HepG2 (cell line): Measurements from ENCODE around the gene TGM5. TPM values are rescaled to one million over a fixed set of nuclear protein-coding genes. Genes with fewer than 3 reads are reported as not detected.

Experiments used
- ATAC-seq: fragments of 200-7000 bp; cut with Tn5 transposase; 3 replicates; pipeline ENCODE4 v1.9.1; 2020; ENCODE audit warnings: mild to moderate bottlenecking, moderate library complexity
- BruUV-seq: library from RNA; stranded (reverse); fragments of 400-500 nt; replicated peaks from 2 replicates; lab custom pipeline; 2021; lab: Mats Ljungman, UMichigan
- CTCF ChIA-PET: fragments of 300-600 bp; formaldehyde crosslinking; extraction: SDS; loops from one replicate; lab custom pipeline; 2021; ENCODE audit warnings: low total read pairs, inconsistent platforms, low intra/inter-chr PET ratio; lab: Yijun Ruan, JAX
- POLR2A ChIA-PET: fragments of 350-600 bp; sonication (Branson Sonifier 250); formaldehyde crosslinking; loops from one replicate; lab custom pipeline; 2020; ENCODE audit warnings: antibody characterized with exemption, inconsistent platforms; lab: Yijun Ruan, JAX
- DNase-seq: peaks from one replicate; pipeline ENCODE4 v3.0.0-alpha.2; 2015; ENCODE audit warnings: low spot score
- FAIRE-seq: peaks from 3 replicates; lab custom pipeline; 2011; peaks lifted over from hg19 to GRCh38; lab: Jason Lieb, UNC
- H2AFZ ChIP-seq: one replicate; pipeline ENCODE4 v1.6.1; 2011; ENCODE audit warnings: low read length, inconsistent platforms
- H3K27ac ChIP-seq: fragments of 300-600 bp; 3 replicates; pipeline ENCODE4 v1.8.0; 2011; ENCODE audit warnings: mixed run types, mild to moderate bottlenecking, mixed read lengths, low read length, inconsistent platforms; ENCODE audit not compliant: insufficient read depth; ENCODE audit errors: extremely low read length
- H3K27me3 ChIP-seq, 2 experiments: fragments of 200-600 bp in 1 of 2; 2 replicates in 1 of 2; 3 replicates in 1 of 2; pipeline versions ENCODE4 v1.6.0 to v1.8.0; 2011; ENCODE audit warnings: low read length in 2 of 2, mild to moderate bottlenecking in 2 of 2, moderate library complexity in 2 of 2, inconsistent platforms in 1 of 2; ENCODE audit not compliant: insufficient read depth in 2 of 2, control insufficient read depth in 1 of 2
- H3K36me3 ChIP-seq, 2 experiments: fragments of 200-600 bp in 1 of 2; replicated peaks in 1 of 2; 2 replicates in 1 of 2; 3 replicates in 1 of 2; pipeline versions ENCODE4 v1.5.1 to v1.8.0; 2011; ENCODE audit warnings: low read length in 2 of 2, inconsistent platforms in 1 of 2; ENCODE audit not compliant: insufficient read depth in 2 of 2, control insufficient read depth in 1 of 2
- H3K4me1 ChIP-seq: 2 replicates; pipeline ENCODE4 v1.5.1; 2012; ENCODE audit warnings: low read length, inconsistent platforms; ENCODE audit not compliant: insufficient read depth
- H3K4me2 ChIP-seq: 2 replicates; pipeline ENCODE4 v1.6.0; 2011; ENCODE audit warnings: low read depth, low read length, inconsistent platforms
- H3K4me3 ChIP-seq, 3 experiments: fragments of 200-600 bp in 1 of 3; sonication (generic), shearing (Covaris generic) in 1 of 3; replicated peaks in 1 of 3; 2 replicates each; pipeline ENCODE4 v1.5.1; 2011 to 2016; ENCODE audit warnings: low read length in 3 of 3, inconsistent platforms in 2 of 3, low read depth in 2 of 3, mild to moderate bottlenecking in 2 of 3, control low read depth in 1 of 3, mixed read lengths in 1 of 3; ENCODE audit not compliant: insufficient read depth in 1 of 3
- H3K79me2 ChIP-seq: one replicate; pipeline ENCODE4 v1.6.1; 2011; ENCODE audit warnings: low read length, inconsistent platforms; ENCODE audit not compliant: insufficient read depth
- H3K9ac ChIP-seq: 2 replicates; pipeline ENCODE4 v1.6.0; 2011; ENCODE audit warnings: mild to moderate bottlenecking, low read depth, low read length, inconsistent platforms; ENCODE audit not compliant: insufficient read depth
- H3K9me3 ChIP-seq: 2 replicates; pipeline ENCODE4 v1.5.1; 2012; ENCODE audit warnings: mild to moderate bottlenecking, low read length
- H4K20me1 ChIP-seq: 2 replicates; pipeline ENCODE4 v1.6.0; 2011; ENCODE audit warnings: inconsistent platforms, mild to moderate bottlenecking, low read length, moderate library complexity; ENCODE audit not compliant: insufficient read depth
- ARHGAP35 ChIP-seq: sonication (generic); formaldehyde crosslinking; IDR thresholded peaks from 2 replicates; pipeline ENCODE4 v1.9.0; 2022; ENCODE audit warnings: mild to moderate bottlenecking, inconsistent platforms, moderate library complexity, missing genetic modification reagents, borderline replicate concordance
- KLF12 ChIP-seq: sonication (generic); formaldehyde crosslinking; IDR thresholded peaks from 2 replicates; pipeline ENCODE4 v1.4.0; 2020; ENCODE audit warnings: missing genetic modification reagents, borderline replicate concordance
- NR2F6 ChIP-seq, 2 experiments: IDR thresholded peaks; 2 replicates each; pipeline ENCODE4 v1.6.1; 2016; ENCODE audit warnings: antibody characterized with exemption in 1 of 2, mild to moderate bottlenecking in 1 of 2
- RARA ChIP-seq: IDR thresholded peaks from 2 replicates; pipeline ENCODE4 v1.6.1; 2016; ENCODE audit warnings: missing genetic modification reagents, missing compliant biosample characterization
- ZNF780A ChIP-seq: sonication (generic); formaldehyde crosslinking; IDR thresholded peaks from 2 replicates; pipeline ENCODE4 v1.8.0; 2022; ENCODE audit warnings: mild to moderate bottlenecking, missing genetic modification reagents, moderate library complexity
- WGBS: methylation state at CpG from one replicate; pipeline ENCODE4 v1.1.6; 2017; ENCODE audit warnings: low lambda C conversion rate; 5-methylcytosine and 5-hydroxymethylcytosine counted together
- in situ Hi-C: cut with HindIII; loops from 2 replicates; pipeline ENCODE4 v1.10.0; 2017; ENCODE audit warnings: low pct_unique_long_range_greater_than_20kb; ENCODE audit not compliant: extremely low pct_ligation_motif_present
- intact Hi-C: fragments of 100-400 bp; cut with micrococcal nuclease; formaldehyde crosslinking; loops from one replicate; pipeline ENCODE4 v1.10.0; 2022; ENCODE audit not compliant: unreplicated experiment
- polyA plus RNA-seq, 8 experiments: library from polyadenylated mRNA; depleted of rRNA in 3 of 8; stranded (reverse) in 7 of 8; unstranded in 1 of 8; fragments of >200 nt; fragmentation: Illumina TruSeq in 4 of 8; extraction: Trizol in 4 of 8; gene quantifications; 2 replicates each; pipeline versions ENCODE4 v1.2.1 to v1.2.3, GENCODE V29; 2011 to 2016; ENCODE audit warnings: low read depth in 4 of 8, missing spikeins in 1 of 8, mixed read lengths in 1 of 8; ENCODE audit not compliant: insufficient read depth in 1 of 8
- total RNA-seq, 5 experiments: library from RNA; depleted of rRNA; stranded (reverse); fragments of >200 nt; fragmentation: Illumina TruSeq; extraction: Trizol; gene quantifications; 2 replicates each; pipeline ENCODE4 v1.2.3, GENCODE V29; 2016; ENCODE audit warnings: low read depth in 1 of 5
- TF ChIP-seq, protein P1 (sequence below): sonication (generic); formaldehyde crosslinking; IDR thresholded peaks from 2 replicates; pipeline ENCODE4 v1.5.0; 2020; ENCODE audit warnings: mild to moderate bottlenecking, missing genetic modification reagents, moderate library complexity
- TF ChIP-seq, protein P2 (sequence below): sonication (generic); formaldehyde crosslinking; conservative IDR thresholded peaks from 2 replicates; pipeline ENCODE4 v1.4.0; 2020; ENCODE audit warnings: missing genetic modification reagents

TGM5 gene
- total and polyA plus RNA-seq, 2 of the 13 experiments (the other 11 are each of a cell fraction or from before 2014, with no cell fraction given) = 0.18 to 0.65 TPM

GRCh38 chr15:43225201-43225949 is 41.4 kb downstream of the TGM5 start (continued):
- TF ChIP-seq, protein P1, sequence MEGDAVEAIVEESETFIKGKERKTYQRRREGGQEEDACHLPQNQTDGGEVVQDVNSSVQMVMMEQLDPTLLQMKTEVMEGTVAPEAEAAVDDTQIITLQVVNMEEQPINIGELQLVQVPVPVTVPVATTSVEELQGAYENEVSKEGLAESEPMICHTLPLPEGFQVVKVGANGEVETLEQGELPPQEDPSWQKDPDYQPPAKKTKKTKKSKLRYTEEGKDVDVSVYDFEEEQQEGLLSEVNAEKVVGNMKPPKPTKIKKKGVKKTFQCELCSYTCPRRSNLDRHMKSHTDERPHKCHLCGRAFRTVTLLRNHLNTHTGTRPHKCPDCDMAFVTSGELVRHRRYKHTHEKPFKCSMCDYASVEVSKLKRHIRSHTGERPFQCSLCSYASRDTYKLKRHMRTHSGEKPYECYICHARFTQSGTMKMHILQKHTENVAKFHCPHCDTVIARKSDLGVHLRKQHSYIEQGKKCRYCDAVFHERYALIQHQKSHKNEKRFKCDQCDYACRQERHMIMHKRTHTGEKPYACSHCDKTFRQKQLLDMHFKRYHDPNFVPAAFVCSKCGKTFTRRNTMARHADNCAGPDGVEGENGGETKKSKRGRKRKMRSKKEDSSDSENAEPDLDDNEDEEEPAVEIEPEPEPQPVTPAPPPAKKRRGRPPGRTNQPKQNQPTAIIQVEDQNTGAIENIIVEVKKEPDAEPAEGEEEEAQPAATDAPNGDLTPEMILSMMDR (CRISPR knock-in tag) = peak; percentile 85
- no peak for TF ChIP-seq ZNF780A (CRISPR knock-in tag)
- TF ChIP-seq ARHGAP35 (CRISPR knock-in tag) = no peak
- no peak for TF ChIP-seq KLF12
- TF ChIP-seq, all 625 proteins: peak for 5

DNA sequence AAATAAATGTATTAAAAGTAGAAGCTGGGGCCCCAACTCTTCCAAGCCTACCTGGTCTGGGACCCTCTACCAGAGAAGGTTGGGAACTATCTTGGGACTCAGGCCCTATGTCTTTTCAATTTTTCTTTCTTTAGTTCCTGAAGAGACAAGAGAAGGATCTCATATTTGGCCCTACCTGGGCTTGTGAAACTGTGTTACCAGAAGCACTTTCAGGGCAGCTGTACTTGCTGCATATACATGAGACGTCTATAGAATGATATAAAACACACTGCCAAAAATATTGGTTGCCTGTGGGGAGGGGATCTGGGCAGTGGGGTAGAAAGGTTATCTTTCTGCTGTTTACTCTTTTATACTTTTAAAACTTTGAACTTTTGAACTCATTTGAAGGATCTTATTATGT is 45.3 kb downstream of the TGM5 start:
- no peak for FAIRE-seq
- H2AFZ ChIP-seq = no peak overlapping the region
- WGBS = 0% methylated on average over 1 of the region's 1 CpG
- H3K27ac ChIP-seq = no peak overlapping the region
- no peak for ATAC-seq
- no peak for DNase-seq
- TF ChIP-seq RARA (peak; percentile 47), NR2F6 (IDR thresholded peaks at IDR 0.05) (0 out of 2 replicates have a peak, but pooled peaks have one; percentile 18), NR2F6 (CRISPR knock-in tag; IDR thresholded peaks at IDR 0.05) (no peak)
- TF ChIP-seq, protein P2, sequence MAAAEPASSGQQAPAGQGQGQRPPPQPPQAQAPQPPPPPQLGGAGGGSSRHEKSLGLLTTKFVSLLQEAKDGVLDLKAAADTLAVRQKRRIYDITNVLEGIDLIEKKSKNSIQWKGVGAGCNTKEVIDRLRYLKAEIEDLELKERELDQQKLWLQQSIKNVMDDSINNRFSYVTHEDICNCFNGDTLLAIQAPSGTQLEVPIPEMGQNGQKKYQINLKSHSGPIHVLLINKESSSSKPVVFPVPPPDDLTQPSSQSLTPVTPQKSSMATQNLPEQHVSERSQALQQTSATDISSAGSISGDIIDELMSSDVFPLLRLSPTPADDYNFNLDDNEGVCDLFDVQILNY (CRISPR knock-in tag) = no peak
- no peak overlapping the region for H3K4me2 ChIP-seq
- no peak overlapping the region for H3K9ac ChIP-seq
- no peaks in the 10 kb centered on the region for H3K9me3 ChIP-seq
- no peaks in the 10 kb centered on the region for H4K20me1 ChIP-seq
- no peaks in the 10 kb centered on the region for H3K79me2 ChIP-seq
- BruUV-seq = no TSS peak
- in situ Hi-C loops = loop anchor here (25.0 kb wide), 1 partner anchor 509 kb away; no protein-coding TSS in a partner anchor
- POLR2A ChIA-PET = no interaction called here
- H3K4me3 ChIP-seq = no peak overlapping the region
- peaks cover 0 to 4% of the 10 kb centered on the region in 2 experiments; a peak in 2 of 5 replicates for H3K27me3 ChIP-seq
- no peaks in the 10 kb centered on the region for H3K36me3 ChIP-seq
- intact Hi-C loops = loop anchor here (5.0 kb wide), 1 partner anchor 46 kb away; the partner anchor contains the start of gene TGM5
- CTCF ChIA-PET = no interaction called here
- 0 out of 2 replicates have a peak, but pooled peaks cover 11% of the 10 kb centered on the region for H3K4me1 ChIP-seq
